Right atrium auricular region (tissue), 2 donors: ENCODE results near the gene APC2. TPM values are rescaled to one million over a fixed set of nuclear protein-coding genes. Genes with fewer than 3 reads are reported as not detected.

Experiments
- DNase-seq: peaks from one replicate; pipeline ENCODE4 v3.0.0-alpha.2; 2019; ENCODE audit warnings: low spot score
- H3K27ac ChIP-seq, 2 donors: fragments of 200-600 bp; sonication (generic); 1 replicate in 1 of 2; 2 replicates in 1 of 2; pipeline ENCODE4 v1.5.1; 2016 to 2019
- H3K27me3 ChIP-seq, 2 donors: fragments of 200-600 bp; sonication (generic); one replicate each; pipeline versions ENCODE4 v1.5.1 to v1.6.0; 2017 to 2019
- H3K36me3 ChIP-seq: fragments of 200-600 bp; sonication (generic); one replicate; pipeline ENCODE4 v1.5.1; 2016
- H3K4me1 ChIP-seq, 2 donors: fragments of 200-600 bp; sonication (generic); one replicate each; pipeline versions ENCODE4 v1.5.1 to v1.6.0; 2017 to 2019
- H3K4me3 ChIP-seq, 2 donors: fragments of 200-600 bp; sonication (generic); 1 replicate in 1 of 2; 2 replicates in 1 of 2; pipeline ENCODE4 v1.5.1; 2017 to 2019; ENCODE audit warnings: mild to moderate bottlenecking in 1 of 2, moderate library complexity in 1 of 2
- H3K9me3 ChIP-seq, 2 donors: fragments of 200-600 bp; sonication (generic); one replicate each; pipeline ENCODE4 v1.5.1; 2019
- CTCF ChIP-seq, 2 donors: fragments of 200-600 bp; sonication (generic); IDR thresholded peaks; one replicate each; pipeline ENCODE4 v1.5.1; 2019; ENCODE audit warnings: antibody characterized with exemption in 2 of 2
- total RNA-seq, 2 donors: library from RNA; depleted of rRNA; stranded (reverse); fragments of >200 nt; gene quantifications; one replicate each; pipeline ENCODE4 v1.1.0, GENCODE V29; 2016

APC2 gene
- total RNA-seq, 2 donors from 2014 or later, result 0.04 to 0.35 TPM

DNA sequence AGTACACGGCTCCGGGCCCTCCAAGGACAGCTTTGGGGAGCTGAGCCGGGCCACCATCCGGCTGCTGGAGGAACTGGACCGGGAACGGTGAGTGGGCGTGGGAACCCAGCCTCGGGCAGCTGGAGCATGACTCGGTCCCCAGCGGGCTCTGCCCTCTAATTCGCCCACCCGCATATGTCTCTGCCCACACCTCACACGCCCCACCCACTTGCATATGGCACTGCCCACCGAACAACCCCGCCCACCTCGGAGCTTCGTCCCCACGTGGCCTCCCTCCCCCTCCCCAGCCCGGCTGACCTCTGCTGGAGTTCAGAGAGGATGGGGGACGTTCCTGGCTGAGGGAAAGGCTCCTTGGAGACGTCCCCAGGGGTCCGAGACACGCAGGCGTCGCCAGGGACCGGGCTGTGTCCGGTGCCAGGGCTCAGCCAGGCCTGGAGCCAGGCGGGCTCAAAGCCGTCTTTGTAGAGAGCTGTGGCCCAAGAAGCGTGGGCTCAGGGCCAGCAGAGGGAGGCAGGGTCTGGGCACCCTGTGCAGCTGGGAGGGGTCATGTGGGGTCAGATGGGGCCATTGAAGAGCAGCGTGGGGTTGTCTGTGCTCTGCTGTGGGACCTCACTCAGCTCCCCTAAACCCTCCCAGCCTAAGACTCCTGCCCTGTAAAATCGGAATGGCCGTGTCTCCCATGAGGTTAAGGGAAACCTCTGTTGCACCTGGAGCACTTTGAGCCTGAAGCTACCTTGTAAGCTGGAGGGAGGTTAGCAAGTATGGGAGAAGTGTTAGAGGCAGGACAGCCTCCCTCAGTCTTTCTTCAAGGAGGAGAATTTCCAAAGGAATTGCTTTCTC is 3.8 kb downstream of the APC2 start:
- DNase-seq, result no peak
- Histone ChIP-seq H3K27ac (no peak overlapping the region), H3K36me3 (no peaks in the 10 kb centered on the region), H3K27me3 (peaks cover 13 to 52% of the 10 kb centered on the region in 2 donors), H3K4me3 (no peak overlapping the region), H3K4me1 (peaks cover 0 to 41% of the 10 kb centered on the region in 2 donors), H3K9me3 (no peaks in the 10 kb centered on the region)
- TF ChIP-seq CTCF (IDR thresholded peaks at IDR 0.05), result no peak

DNA sequence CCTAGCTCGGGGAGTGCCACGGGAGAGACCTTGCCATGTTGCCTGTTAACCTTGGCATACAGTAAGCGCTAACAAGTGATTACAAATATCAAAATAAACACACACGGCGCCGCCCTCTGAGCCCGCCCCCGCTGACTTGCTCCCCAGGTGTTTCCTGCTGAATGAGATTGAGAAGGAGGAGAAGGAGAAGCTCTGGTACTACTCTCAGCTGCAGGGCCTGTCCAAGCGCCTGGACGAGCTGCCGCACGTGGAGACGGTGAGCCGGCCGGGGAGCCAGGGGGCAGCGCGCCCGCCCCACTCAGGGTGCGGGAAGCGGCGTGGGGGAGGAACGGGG is 5.0 kb downstream of the APC2 start:
- Histone ChIP-seq H3K36me3 (no peaks in the 10 kb centered on the region), H3K27me3 (peaks cover 13 to 44% of the 10 kb centered on the region in 2 donors), H3K9me3 (no peaks in the 10 kb centered on the region), H3K4me1 (peaks cover 0 to 41% of the 10 kb centered on the region in 2 donors), H3K4me3 (no peak overlapping the region), H3K27ac (no peak overlapping the region)
- TF ChIP-seq CTCF (IDR thresholded peaks at IDR 0.05), result no peak
- no peak for DNase-seq

GRCh38 chr19:1455336-1456120 is 5.6 kb downstream of the APC2 start:
- H3K4me3 ChIP-seq, result no peak overlapping the region
- H3K4me1 ChIP-seq, result peaks cover 0 to 41% of the 10 kb centered on the region in 2 donors
- no peak for TF ChIP-seq CTCF (IDR thresholded peaks at IDR 0.05)
- H3K27me3 ChIP-seq, result peaks cover 10 to 39% of the 10 kb centered on the region in 2 donors
- H3K36me3 ChIP-seq, result no peaks in the 10 kb centered on the region
- H3K9me3 ChIP-seq, result no peaks in the 10 kb centered on the region
- no peak overlapping the region for H3K27ac ChIP-seq
- DNase-seq, result no peak

DNA sequence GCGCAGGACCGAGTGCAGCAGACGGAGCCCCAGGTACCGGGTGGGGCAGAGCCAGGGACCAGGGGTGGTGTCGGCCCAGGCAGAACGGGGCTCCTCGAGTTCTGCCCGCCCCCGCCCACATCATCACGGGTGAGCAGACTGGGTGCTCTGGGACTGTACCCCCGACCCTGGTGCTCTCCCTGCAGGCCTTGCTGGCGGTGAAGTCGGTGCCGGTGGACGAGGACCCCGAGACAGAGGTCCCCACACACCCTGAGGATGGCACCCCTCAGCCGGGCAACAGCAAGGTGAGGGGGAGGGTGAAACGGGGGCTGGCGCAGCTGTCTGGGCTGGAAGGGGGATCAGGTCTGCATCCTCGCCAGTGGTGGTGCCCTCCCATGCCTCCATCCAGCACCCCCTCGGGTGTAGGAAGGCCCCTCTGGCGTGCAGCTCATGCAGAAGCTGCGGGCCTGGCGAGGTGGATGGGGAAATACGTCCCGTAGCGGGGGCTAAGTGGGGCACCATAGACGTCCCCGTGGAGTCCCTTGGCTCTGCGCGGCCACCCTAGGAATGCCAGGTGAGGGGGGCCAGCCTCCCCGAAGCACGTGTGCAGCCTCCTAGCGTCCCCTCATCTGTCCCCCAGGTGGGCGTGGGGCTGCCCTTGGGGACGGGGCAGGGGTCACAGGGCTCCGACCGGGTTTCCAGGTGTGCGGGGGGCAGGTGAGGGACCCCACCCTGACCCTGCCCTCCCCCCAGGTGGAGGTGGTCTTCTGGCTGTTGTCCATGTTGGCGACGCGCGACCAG is 6.4 kb downstream of the APC2 start:
- Histone ChIP-seq H3K4me1 (peaks cover 0 to 41% of the 10 kb centered on the region in 2 donors), H3K9me3 (no peaks in the 10 kb centered on the region), H3K4me3 (no peak overlapping the region), H3K36me3 (no peaks in the 10 kb centered on the region), H3K27me3 (peaks cover 8 to 31% of the 10 kb centered on the region in 2 donors), H3K27ac (no peak overlapping the region)
- DNase-seq, result no peak
- TF ChIP-seq CTCF (IDR thresholded peaks at IDR 0.05), result no peak

DNA sequence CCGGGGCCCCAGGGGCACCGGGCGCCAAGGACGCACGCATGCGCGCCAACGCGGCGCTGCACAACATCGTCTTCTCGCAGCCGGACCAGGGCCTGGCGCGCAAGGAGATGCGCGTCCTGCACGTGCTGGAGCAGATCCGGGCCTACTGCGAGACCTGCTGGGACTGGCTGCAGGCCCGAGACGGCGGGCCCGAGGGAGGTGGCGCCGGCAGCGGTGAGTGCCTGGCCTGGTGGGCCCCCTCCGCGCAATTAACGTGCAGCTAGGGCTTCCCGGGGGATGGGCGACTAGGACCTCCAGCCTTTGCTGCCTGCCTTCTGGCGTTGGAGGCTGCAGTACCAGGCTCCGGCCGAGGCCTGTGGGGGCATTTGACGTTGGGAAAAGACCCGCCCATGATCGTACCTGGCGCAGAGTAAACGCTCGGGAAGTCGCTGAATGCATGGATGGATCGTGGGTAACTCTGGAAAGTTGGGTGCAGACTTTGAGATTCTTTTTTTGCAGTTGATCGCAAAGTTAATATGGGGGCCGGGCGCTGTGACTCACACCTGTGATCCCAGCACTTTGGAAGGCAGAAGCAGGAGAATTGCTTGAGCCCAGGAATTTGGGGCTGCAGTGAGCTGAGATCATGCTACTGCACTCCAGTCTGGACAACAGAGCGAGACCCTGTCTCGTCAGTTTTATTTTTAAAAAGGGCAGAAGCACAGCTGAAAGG is 7.3 kb downstream of the APC2 start:
- peaks cover 8 to 29% of the 10 kb centered on the region in 2 donors for H3K27me3 ChIP-seq
- H3K4me3 ChIP-seq, result no peak overlapping the region
- no peak for DNase-seq
- peaks cover 0 to 41% of the 10 kb centered on the region in 2 donors for H3K4me1 ChIP-seq
- H3K36me3 ChIP-seq, result no peaks in the 10 kb centered on the region
- H3K9me3 ChIP-seq, result no peaks in the 10 kb centered on the region
- no peak for TF ChIP-seq CTCF (IDR thresholded peaks at IDR 0.05)
- no peak overlapping the region for H3K27ac ChIP-seq
